Smooth muscle cell (in vitro differentiated cells): ENCODE data around the gene WBP2NL. TPM values are rescaled to one million over a fixed set of nuclear protein-coding genes. Genes with fewer than 3 reads are reported as not detected.

Experiments used
- DNase-seq: peaks from one replicate; lab custom pipeline; 2025; ENCODE audit not compliant: unreplicated experiment; lab: John Stamatoyannopoulos, UW
- H2AFZ ChIP-seq: fragments of 200-600 bp; sonication (generic); 2 replicates; pipeline ENCODE4 v1.6.0; 2016; ENCODE audit warnings: antibody characterized with exemption, low read depth, mild to moderate bottlenecking
- H3F3A ChIP-seq: fragments of 200-600 bp; sonication (generic); 2 replicates; pipeline ENCODE4 v1.6.0; 2017; ENCODE audit warnings: antibody characterized with exemption, low read depth
- H3K27ac ChIP-seq: fragments of 200-600 bp; sonication (generic); 2 replicates; pipeline ENCODE4 v1.5.1; 2016; ENCODE audit warnings: low read depth, mild to moderate bottlenecking
- H3K27me3 ChIP-seq: fragments of 200-600 bp; sonication (generic); 2 replicates; pipeline ENCODE4 v1.6.1; 2016; ENCODE audit warnings: low read depth, mild to moderate bottlenecking
- H3K36me3 ChIP-seq: fragments of 200-600 bp; sonication (generic); 2 replicates; pipeline ENCODE4 v1.5.1; 2016; ENCODE audit warnings: low read depth
- H3K4me1 ChIP-seq: fragments of 200-600 bp; sonication (generic); 2 replicates; pipeline ENCODE4 v1.5.1; 2016; ENCODE audit warnings: low read depth
- H3K4me2 ChIP-seq: fragments of 200-600 bp; sonication (generic); 2 replicates; pipeline ENCODE4 v1.6.0; 2016; ENCODE audit warnings: mild to moderate bottlenecking
- H3K4me3 ChIP-seq: fragments of 200-600 bp; sonication (generic); 2 replicates; pipeline ENCODE4 v1.5.1; 2016; ENCODE audit warnings: mild to moderate bottlenecking
- H3K79me2 ChIP-seq: fragments of 200-600 bp; sonication (generic); 2 replicates; pipeline ENCODE4 v1.6.0; 2016; ENCODE audit warnings: low read depth, mild to moderate bottlenecking
- H3K9ac ChIP-seq: fragments of 200-600 bp; sonication (generic); 2 replicates; pipeline ENCODE4 v1.6.0; 2016; ENCODE audit warnings: low read depth
- H3K9me3 ChIP-seq: fragments of 200-600 bp; sonication (generic); replicated peaks from 2 replicates; pipeline ENCODE4 v1.5.1; 2016; ENCODE audit warnings: low read depth
- H4K20me1 ChIP-seq: fragments of 200-600 bp; sonication (generic); 2 replicates; pipeline ENCODE4 v1.6.0; 2016; ENCODE audit warnings: low read depth
- CTCF ChIP-seq: fragments of 200-600 bp; sonication (generic); IDR thresholded peaks from 2 replicates; pipeline ENCODE4 v1.5.1; 2017; ENCODE audit warnings: borderline replicate concordance, mild to moderate bottlenecking, antibody characterized with exemption; ENCODE audit not compliant: insufficient read depth, poor library complexity, severe bottlenecking
- WGBS: methylation state at CpG from one replicate; pipeline ENCODE4 v1.1.7; 2016; ENCODE audit warnings: low lambda C conversion rate; 5-methylcytosine and 5-hydroxymethylcytosine counted together
- polyA plus RNA-seq: library from polyadenylated mRNA; unstranded; fragments of >200 nt; fragmentation: Nextera tagmentation; extraction: Ambion mirVana; gene quantifications from 2 replicates; pipeline ENCODE4 v1.2.1, GENCODE V29; 2016
- total RNA-seq: library from RNA; depleted of rRNA; stranded (reverse); fragments of >200 nt; gene quantifications from 2 replicates; pipeline ENCODE4 v1.2.3, GENCODE V29; 2014

WBP2NL gene
- total and polyA plus RNA-seq, 2 experiments from 2014 or later, result 0.10 TPM; not detected in 1

GRCh38 chr22:41983513-41984405 is 14.8 kb upstream of the WBP2NL start:
- no peak for DNase-seq
- Histone ChIP-seq H3K9ac (no peak overlapping the region), H3K79me2 (no peaks in the 10 kb centered on the region), H3K36me3 (no peaks in the 10 kb centered on the region), H3F3A (no peaks in the 10 kb centered on the region), H3K27me3 (no peaks in the 10 kb centered on the region), H3K9me3 (no peaks in the 10 kb centered on the region), H3K4me2 (no peak overlapping the region), H2AFZ (no peak overlapping the region), H3K27ac (no peak overlapping the region), H3K4me1 (no peaks in the 10 kb centered on the region), H3K4me3 (no peak overlapping the region), H4K20me1 (no peaks in the 10 kb centered on the region)
- TF ChIP-seq CTCF, result no peak
- 82% methylated on average over 6 of the region's 6 CpGs for WGBS

GRCh38 chr22:41987276-41987675 is 11.3 kb upstream of the WBP2NL start:
- no peak overlapping the region for H3K4me3 ChIP-seq
- DNase-seq, result no peak
- no peak overlapping the region for H3K27ac ChIP-seq
- 93% methylated on average over 5 of the region's 5 CpGs for WGBS
- H3K36me3 ChIP-seq, result no peaks in the 10 kb centered on the region
- H4K20me1 ChIP-seq, result no peaks in the 10 kb centered on the region
- H3K4me1 ChIP-seq, result no peaks in the 10 kb centered on the region
- H3K9ac ChIP-seq, result no peak overlapping the region
- TF ChIP-seq CTCF, result no peak
- H3K9me3 ChIP-seq, result no peaks in the 10 kb centered on the region
- no peaks in the 10 kb centered on the region for H3K27me3 ChIP-seq
- H2AFZ ChIP-seq, result no peak overlapping the region
- no peaks in the 10 kb centered on the region for H3K79me2 ChIP-seq
- H3K4me2 ChIP-seq, result no peak overlapping the region
- no peaks in the 10 kb centered on the region for H3F3A ChIP-seq

- Histone ChIP-seq H3F3A (no peaks in the 10 kb centered on the region), H3K4me1 (no peaks in the 10 kb centered on the region), H4K20me1 (no peaks in the 10 kb centered on the region), H3K79me2 (no peaks in the 10 kb centered on the region), H3K36me3 (no peaks in the 10 kb centered on the region), H3K9ac (no peak overlapping the region), H3K4me3 (no peak overlapping the region), H2AFZ (no peak overlapping the region), H3K27ac (no peak overlapping the region), H3K27me3 (no peaks in the 10 kb centered on the region), H3K9me3 (no peaks in the 10 kb centered on the region), H3K4me2 (no peak overlapping the region)
- DNase-seq, result no peak
- WGBS, result 84% methylated on average over 4 of the region's 4 CpGs
- TF ChIP-seq CTCF, result no peak
Observed at GRCh38 chr22:41989246-41989645, 9.3 kb upstream of the WBP2NL start.

- no peak overlapping the region for H3K9ac ChIP-seq
- no peaks in the 10 kb centered on the region for H3K27me3 ChIP-seq
- H3K4me2 ChIP-seq, result no peak overlapping the region
- no peak overlapping the region for H3K27ac ChIP-seq
- no peak for TF ChIP-seq CTCF
- no peaks in the 10 kb centered on the region for H4K20me1 ChIP-seq
- no peak for DNase-seq
- no peak overlapping the region for H3K4me3 ChIP-seq
- H3K79me2 ChIP-seq, result no peaks in the 10 kb centered on the region
- no peaks in the 10 kb centered on the region for H3K36me3 ChIP-seq
- H3K9me3 ChIP-seq, result no peaks in the 10 kb centered on the region
- WGBS, result 99% methylated on average over 7 of the region's 7 CpGs
- no peaks in the 10 kb centered on the region for H3F3A ChIP-seq
- H2AFZ ChIP-seq, result no peak overlapping the region
- H3K4me1 ChIP-seq, result no peaks in the 10 kb centered on the region
Observed at GRCh38 chr22:41991111-41991510, 7.5 kb upstream of the WBP2NL start.
